ENCODE data around the gene FGF7.
"Not testable (repeated sequence)": the region's sequence is repeated elsewhere in the genome, so short reads cannot be mapped to it uniquely, and the experiment has no call there.

The FGF7 gene

DNA sequence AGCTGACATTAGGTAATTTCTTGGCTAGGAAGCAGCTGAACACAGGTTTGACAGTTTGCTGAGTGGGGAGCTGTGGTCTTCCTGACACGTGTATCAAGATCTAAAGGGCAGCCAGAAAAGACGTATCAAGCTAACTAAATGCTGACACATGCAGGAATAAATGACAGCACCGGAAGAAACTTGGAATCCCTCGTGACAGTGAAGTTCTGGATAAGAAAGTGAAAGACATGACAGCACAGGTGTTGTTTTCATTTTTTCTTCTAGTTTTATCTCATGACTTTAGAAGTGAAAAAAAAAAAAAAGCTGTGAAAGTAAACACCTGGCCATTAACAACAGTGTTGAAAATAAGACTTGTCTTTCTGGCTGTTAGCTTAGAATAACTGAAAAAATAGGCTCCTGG, 48.7 kb downstream of the FGF7 start:
- Histone ChIP-seq H3K4me2 (peak overlapping the region; percentile 44), H2AFZ (ENCODE audit: low read depth) (peak overlapping the region; percentile 22; the same call in 1 of the 2 replicates)

DNA sequence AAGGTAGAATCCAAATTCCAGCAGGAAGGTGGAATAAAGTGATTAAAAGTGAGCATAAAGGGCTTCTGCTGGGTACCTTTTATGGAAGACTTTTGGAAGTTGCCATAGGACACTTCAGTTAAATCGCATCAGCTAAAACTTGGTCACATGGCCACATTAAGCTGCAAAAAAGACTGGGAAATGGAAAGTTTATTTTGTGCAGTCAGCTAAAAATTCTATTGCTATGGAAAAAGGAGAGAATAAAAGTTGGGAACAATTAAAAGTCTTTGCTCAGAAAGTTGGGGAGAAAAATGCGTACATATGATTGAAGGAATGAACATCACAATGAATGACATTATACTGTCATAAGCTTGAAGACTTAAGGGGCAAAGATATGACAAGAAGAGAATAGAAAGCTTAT, 49.3 kb downstream of the FGF7 start:
- no peak overlapping the region for H3K4me3 ChIP-seq (IDR thresholded peaks at IDR 0.05; ENCODE audit: insufficient read depth, low read depth, low read length)
- peak overlapping the region; percentile 2; the same call in 1 of the 2 replicates for H3K9ac ChIP-seq
- no peaks in the 10 kb centered on the region for H3K79me2 ChIP-seq (ENCODE audit: insufficient read depth, low read depth)
- H3K36me3 ChIP-seq (ENCODE audit: insufficient read depth) = no peaks in the 10 kb centered on the region
- TF ChIP-seq, protein P1, sequence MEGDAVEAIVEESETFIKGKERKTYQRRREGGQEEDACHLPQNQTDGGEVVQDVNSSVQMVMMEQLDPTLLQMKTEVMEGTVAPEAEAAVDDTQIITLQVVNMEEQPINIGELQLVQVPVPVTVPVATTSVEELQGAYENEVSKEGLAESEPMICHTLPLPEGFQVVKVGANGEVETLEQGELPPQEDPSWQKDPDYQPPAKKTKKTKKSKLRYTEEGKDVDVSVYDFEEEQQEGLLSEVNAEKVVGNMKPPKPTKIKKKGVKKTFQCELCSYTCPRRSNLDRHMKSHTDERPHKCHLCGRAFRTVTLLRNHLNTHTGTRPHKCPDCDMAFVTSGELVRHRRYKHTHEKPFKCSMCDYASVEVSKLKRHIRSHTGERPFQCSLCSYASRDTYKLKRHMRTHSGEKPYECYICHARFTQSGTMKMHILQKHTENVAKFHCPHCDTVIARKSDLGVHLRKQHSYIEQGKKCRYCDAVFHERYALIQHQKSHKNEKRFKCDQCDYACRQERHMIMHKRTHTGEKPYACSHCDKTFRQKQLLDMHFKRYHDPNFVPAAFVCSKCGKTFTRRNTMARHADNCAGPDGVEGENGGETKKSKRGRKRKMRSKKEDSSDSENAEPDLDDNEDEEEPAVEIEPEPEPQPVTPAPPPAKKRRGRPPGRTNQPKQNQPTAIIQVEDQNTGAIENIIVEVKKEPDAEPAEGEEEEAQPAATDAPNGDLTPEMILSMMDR (conservative IDR thresholded peaks at IDR 0.05; ENCODE audit: low read depth, low read length) = no peak
- peak overlapping the region; percentile 22; the same call in 1 of the 2 replicates for H2AFZ ChIP-seq (ENCODE audit: low read depth)
- peak overlapping the region; percentile 60; the same call in 1 of the 2 replicates for H3K27ac ChIP-seq
- peaks cover 35% of the 10 kb centered on the region for H3K4me1 ChIP-seq (ENCODE audit: low read depth, poor library complexity, severe bottlenecking)
- peak overlapping the region; percentile 44 for H3K4me2 ChIP-seq
- no peaks in the 10 kb centered on the region for H4K20me1 ChIP-seq (ENCODE audit: insufficient read depth)
- H3K27me3 ChIP-seq (ENCODE audit: insufficient read depth, low read depth) = no peaks in the 10 kb centered on the region

More for the DNA sequence above, 48.7 kb downstream of the FGF7 start:
- H3K27me3 ChIP-seq (ENCODE audit: insufficient read depth, low read depth) = no peaks in the 10 kb centered on the region
- TF ChIP-seq, protein P1 (conservative IDR thresholded peaks at IDR 0.05; ENCODE audit: low read depth, low read length) = no peak
- H3K4me3 ChIP-seq (IDR thresholded peaks at IDR 0.05; ENCODE audit: insufficient read depth, low read depth, low read length) = no peak overlapping the region
- no peaks in the 10 kb centered on the region for H3K36me3 ChIP-seq (ENCODE audit: insufficient read depth)
- H3K9ac ChIP-seq = peak overlapping the region; percentile 2; the same call in 1 of the 2 replicates
- peak overlapping the region; percentile 60 for H3K27ac ChIP-seq
- peaks cover 41% of the 10 kb centered on the region for H3K4me1 ChIP-seq (ENCODE audit: low read depth, poor library complexity, severe bottlenecking)
- H4K20me1 ChIP-seq (ENCODE audit: insufficient read depth) = no peaks in the 10 kb centered on the region
- H3K79me2 ChIP-seq (ENCODE audit: insufficient read depth, low read depth) = no peaks in the 10 kb centered on the region

DNA sequence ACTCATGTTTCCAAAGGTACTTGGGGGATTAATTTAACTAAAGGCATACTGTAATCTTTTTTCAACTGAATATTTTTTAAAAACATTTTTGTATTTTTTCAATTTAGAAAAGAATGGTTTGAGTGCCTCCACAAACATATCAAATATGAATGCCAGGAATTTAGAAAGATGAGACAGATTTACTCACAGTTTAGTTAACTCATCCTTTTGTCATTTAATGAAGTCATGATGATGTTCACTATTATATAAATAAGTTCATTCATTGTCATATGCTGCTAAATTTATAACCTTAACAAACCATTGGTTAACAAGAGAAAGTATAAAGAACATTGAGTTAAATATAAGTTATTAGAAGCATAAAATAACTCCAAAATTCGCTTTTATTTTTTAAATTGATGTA, 50.0 kb downstream of the FGF7 start:
- TF ChIP-seq, protein P1 (conservative IDR thresholded peaks at IDR 0.05; ENCODE audit: low read depth, low read length) = no peak
- no peak overlapping the region for H3K27ac ChIP-seq
- H3K27me3 ChIP-seq (ENCODE audit: insufficient read depth, low read depth) = no peaks in the 10 kb centered on the region

DNA sequence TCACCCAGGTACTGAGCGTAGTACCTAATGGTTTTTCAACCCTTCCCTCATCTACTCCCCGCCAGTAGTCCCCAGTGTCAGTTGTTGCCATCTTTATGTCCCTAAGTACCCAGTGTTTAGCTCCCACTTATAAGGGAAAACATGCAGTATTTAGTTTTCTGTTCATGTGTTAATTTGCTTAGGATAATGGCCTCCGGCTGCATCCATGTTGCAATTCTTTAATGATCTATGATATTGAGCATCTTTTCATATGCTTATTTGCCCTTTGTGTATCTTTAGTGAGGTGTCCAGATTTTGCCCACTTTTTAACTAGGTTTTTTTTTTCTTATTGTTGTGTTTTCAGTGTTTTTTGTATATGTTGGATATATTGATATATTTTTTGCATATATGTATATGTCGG, 55.0 kb downstream of the FGF7 start:
- not testable (repeated sequence) for H3K4me3 ChIP-seq (IDR thresholded peaks at IDR 0.05; ENCODE audit: insufficient read depth, low read depth, low read length); H3K27ac ChIP-seq; H3K36me3 ChIP-seq (ENCODE audit: insufficient read depth); H3K4me1 ChIP-seq (ENCODE audit: low read depth, poor library complexity, severe bottlenecking); H3K9ac ChIP-seq; H4K20me1 ChIP-seq (ENCODE audit: insufficient read depth); H3K79me2 ChIP-seq (ENCODE audit: insufficient read depth, low read depth); H3K27me3 ChIP-seq (ENCODE audit: insufficient read depth, low read depth); H3K4me2 ChIP-seq; H2AFZ ChIP-seq (ENCODE audit: low read depth)

More for the DNA sequence above, 50.0 kb downstream of the FGF7 start:
- Histone ChIP-seq H3K4me3 (IDR thresholded peaks at IDR 0.05; ENCODE audit: insufficient read depth, low read depth, low read length) (no peak overlapping the region), H3K4me1 (ENCODE audit: low read depth, poor library complexity, severe bottlenecking) (peaks cover 32% of the 10 kb centered on the region), H3K36me3 (ENCODE audit: insufficient read depth) (no peaks in the 10 kb centered on the region), H3K9ac (no peak overlapping the region), H3K79me2 (ENCODE audit: insufficient read depth, low read depth) (no peaks in the 10 kb centered on the region), H3K4me2 (0 out of 2 replicates have a peak overlapping the region, but pooled peaks have one; percentile 44), H4K20me1 (ENCODE audit: insufficient read depth) (no peaks in the 10 kb centered on the region), H2AFZ (ENCODE audit: low read depth) (no peak overlapping the region)

DNA sequence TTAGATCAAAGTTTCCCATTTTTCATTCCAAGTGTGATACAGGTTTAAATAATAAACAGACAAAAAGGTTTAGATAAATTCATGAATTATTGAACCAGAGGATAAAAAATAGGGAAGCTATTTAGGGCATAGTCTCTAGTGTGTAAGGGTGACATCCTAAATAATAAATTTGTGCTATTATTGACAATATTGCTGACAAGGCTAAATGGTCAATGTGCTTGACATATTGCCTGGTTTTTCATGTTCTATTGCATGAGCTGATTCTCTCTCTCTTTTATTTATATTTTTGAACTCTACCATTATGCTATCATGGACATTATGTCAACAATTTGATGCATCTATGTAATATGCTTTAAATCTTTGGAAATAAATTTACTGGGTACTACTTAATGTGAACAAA, 55.9 kb downstream of the FGF7 start:
- not testable (repeated sequence) for H2AFZ ChIP-seq (ENCODE audit: low read depth); H4K20me1 ChIP-seq (ENCODE audit: insufficient read depth); H3K4me1 ChIP-seq (ENCODE audit: low read depth, poor library complexity, severe bottlenecking); H3K27me3 ChIP-seq (ENCODE audit: insufficient read depth, low read depth); H3K4me3 ChIP-seq (IDR thresholded peaks at IDR 0.05; ENCODE audit: insufficient read depth, low read depth, low read length); H3K79me2 ChIP-seq (ENCODE audit: insufficient read depth, low read depth); H3K9ac ChIP-seq; H3K4me2 ChIP-seq; H3K36me3 ChIP-seq (ENCODE audit: insufficient read depth); H3K27ac ChIP-seq

DNA sequence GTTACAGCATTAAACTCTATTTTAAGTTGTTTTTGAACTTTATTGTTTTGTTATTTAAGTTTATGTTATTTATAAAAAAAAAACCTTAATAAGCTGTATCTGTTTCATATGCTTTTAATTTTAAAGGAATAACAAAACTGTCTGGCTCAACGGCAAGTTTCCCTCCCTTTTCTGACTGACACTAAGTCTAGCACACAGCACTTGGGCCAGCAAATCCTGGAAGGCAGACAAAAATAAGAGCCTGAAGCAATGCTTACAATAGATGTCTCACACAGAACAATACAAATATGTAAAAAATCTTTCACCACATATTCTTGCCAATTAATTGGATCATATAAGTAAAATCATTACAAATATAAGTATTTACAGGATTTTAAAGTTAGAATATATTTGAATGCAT, 62.4 kb downstream of the FGF7 start:
- H3K4me1 ChIP-seq (ENCODE audit: low read depth, poor library complexity, severe bottlenecking); H4K20me1 ChIP-seq (ENCODE audit: insufficient read depth); H3K79me2 ChIP-seq (ENCODE audit: insufficient read depth, low read depth); H3K27ac ChIP-seq; H3K9ac ChIP-seq; H3K36me3 ChIP-seq (ENCODE audit: insufficient read depth); H3K27me3 ChIP-seq (ENCODE audit: insufficient read depth, low read depth); H3K4me2 ChIP-seq; H3K4me3 ChIP-seq (IDR thresholded peaks at IDR 0.05; ENCODE audit: insufficient read depth, low read depth, low read length); H2AFZ ChIP-seq (ENCODE audit: low read depth): not testable (repeated sequence)
